Left ventricle myocardium inferior (tissue), 1 donor: Measurements from ENCODE around the gene TMC4. TPM values are rescaled to one million over a fixed set of nuclear protein-coding genes. Genes with fewer than 3 reads are reported as not detected.

ENCODE experiments used
- DNase-seq: peaks from one replicate; pipeline ENCODE4 v3.0.0-alpha.2; 2020
- H3K27ac ChIP-seq: fragments of 200-600 bp; replicated peaks from 2 replicates; pipeline ENCODE4 v1.8.0; 2021
- H3K27me3 ChIP-seq: fragments of 200-600 bp; 2 replicates; pipeline ENCODE4 v1.8.0; 2021; ENCODE audit warnings: low read depth
- H3K36me3 ChIP-seq: fragments of 200-600 bp; 2 replicates; pipeline ENCODE4 v1.8.0; 2021
- H3K4me1 ChIP-seq: fragments of 200-600 bp; 2 replicates; pipeline ENCODE4 v1.8.0; 2021
- H3K4me3 ChIP-seq: fragments of 200-600 bp; 2 replicates; pipeline ENCODE4 v1.8.0; 2021; ENCODE audit warnings: mild to moderate bottlenecking, moderate library complexity
- H3K9me3 ChIP-seq: fragments of 200-600 bp; replicated peaks from 2 replicates; pipeline ENCODE4 v1.8.0; 2021
- intact Hi-C: fragments of 100-400 bp; cut with micrococcal nuclease; formaldehyde crosslinking; loops from one replicate; pipeline ENCODE4 v1.11.0; 2022
- total RNA-seq: library from RNA; stranded (reverse); fragmentation: NEBNext Ultra II Directional; extraction: Animal tissue kit (Norgen Biotek cat#: 25700); gene quantifications from one replicate; pipeline ENCODE4 v1.2.1, GENCODE V29; 2021
- TF ChIP-seq, protein P1 (sequence below): fragments of 200-600 bp; IDR thresholded peaks from 2 replicates; pipeline ENCODE4 v1.8.0; 2021; ENCODE audit warnings: antibody characterized with exemption, mild to moderate bottlenecking, borderline replicate concordance
- donor health status: DM: no; HTN: yes; CAD: no; lungs with severe emphysema.

Gene TMC4
- total RNA-seq, 1 donor from 2014 or later, result 2.2 TPM

DNA sequence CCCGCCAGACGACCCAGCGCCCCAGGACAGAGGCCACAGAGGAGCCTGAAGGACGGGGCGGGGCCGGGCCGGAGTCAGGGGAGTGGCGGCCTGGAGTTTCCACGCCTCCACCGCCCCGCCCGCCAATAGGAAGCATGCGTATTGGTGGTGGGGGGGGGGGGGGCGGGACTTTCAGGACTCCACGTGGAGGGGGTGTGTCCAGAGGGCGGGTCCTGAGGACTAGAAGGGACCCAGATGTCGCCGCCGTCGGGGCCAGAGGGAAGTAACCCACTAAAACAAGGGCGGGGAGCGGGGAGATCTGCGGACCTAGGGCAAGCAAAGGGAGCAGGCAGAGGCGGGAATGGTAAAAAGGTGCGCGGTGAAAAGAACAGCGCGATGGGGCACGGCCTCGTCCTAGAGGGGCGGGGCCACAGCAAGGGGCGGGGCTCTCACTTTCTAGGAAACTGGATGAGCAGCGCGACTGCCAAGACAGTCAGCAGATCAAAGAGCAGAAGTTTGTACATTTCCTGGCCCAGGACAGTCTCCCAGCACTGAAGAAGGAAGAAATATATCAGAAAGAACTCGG is 10.6 kb downstream of the TMC4 start:
- TF ChIP-seq, protein P1, sequence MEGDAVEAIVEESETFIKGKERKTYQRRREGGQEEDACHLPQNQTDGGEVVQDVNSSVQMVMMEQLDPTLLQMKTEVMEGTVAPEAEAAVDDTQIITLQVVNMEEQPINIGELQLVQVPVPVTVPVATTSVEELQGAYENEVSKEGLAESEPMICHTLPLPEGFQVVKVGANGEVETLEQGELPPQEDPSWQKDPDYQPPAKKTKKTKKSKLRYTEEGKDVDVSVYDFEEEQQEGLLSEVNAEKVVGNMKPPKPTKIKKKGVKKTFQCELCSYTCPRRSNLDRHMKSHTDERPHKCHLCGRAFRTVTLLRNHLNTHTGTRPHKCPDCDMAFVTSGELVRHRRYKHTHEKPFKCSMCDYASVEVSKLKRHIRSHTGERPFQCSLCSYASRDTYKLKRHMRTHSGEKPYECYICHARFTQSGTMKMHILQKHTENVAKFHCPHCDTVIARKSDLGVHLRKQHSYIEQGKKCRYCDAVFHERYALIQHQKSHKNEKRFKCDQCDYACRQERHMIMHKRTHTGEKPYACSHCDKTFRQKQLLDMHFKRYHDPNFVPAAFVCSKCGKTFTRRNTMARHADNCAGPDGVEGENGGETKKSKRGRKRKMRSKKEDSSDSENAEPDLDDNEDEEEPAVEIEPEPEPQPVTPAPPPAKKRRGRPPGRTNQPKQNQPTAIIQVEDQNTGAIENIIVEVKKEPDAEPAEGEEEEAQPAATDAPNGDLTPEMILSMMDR, result no peak
- H3K9me3 ChIP-seq, result no peaks in the 10 kb centered on the region
- H3K36me3 ChIP-seq, result peaks cover 9% of the 10 kb centered on the region
- peaks cover 33% of the 10 kb centered on the region for H3K27me3 ChIP-seq
- no peak overlapping the region for H3K27ac ChIP-seq
- H3K4me3 ChIP-seq, result peak overlapping the region; percentile 61
- intact Hi-C loops, result no loop called here
- peaks cover 42% of the 10 kb centered on the region for H3K4me1 ChIP-seq
- peak; percentile 84 for DNase-seq

DNA sequence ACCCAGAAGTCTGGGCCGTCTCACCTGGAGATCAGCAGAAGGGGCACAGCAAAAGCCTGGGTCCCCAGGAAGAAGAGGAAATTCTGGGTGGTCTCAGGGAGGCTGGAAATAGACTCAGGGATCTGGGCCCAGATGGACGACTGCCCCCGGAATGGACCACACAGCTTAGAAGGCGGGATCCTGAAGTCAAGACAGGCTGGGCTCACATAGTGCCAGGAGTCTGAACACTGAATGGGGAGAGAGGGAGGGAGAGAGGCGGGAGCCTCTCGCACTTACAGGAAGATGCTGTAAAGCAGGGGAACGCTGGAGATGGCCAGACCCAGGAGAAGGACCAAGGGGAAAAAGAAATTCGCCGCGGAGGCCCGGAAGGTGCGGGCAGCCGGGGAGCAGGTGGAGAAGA is 12.1 kb downstream of the TMC4 start:
- TF ChIP-seq, protein P1, result no peak
- Histone ChIP-seq H3K36me3 (peaks cover 24% of the 10 kb centered on the region), H3K27ac (peak overlapping the region; percentile 91), H3K9me3 (no peaks in the 10 kb centered on the region), H3K27me3 (peaks cover 18% of the 10 kb centered on the region), H3K4me3 (peak overlapping the region; percentile 79), H3K4me1 (peaks cover 42% of the 10 kb centered on the region)
- DNase-seq, result no peak
- intact Hi-C loops, result no loop called here

DNA sequence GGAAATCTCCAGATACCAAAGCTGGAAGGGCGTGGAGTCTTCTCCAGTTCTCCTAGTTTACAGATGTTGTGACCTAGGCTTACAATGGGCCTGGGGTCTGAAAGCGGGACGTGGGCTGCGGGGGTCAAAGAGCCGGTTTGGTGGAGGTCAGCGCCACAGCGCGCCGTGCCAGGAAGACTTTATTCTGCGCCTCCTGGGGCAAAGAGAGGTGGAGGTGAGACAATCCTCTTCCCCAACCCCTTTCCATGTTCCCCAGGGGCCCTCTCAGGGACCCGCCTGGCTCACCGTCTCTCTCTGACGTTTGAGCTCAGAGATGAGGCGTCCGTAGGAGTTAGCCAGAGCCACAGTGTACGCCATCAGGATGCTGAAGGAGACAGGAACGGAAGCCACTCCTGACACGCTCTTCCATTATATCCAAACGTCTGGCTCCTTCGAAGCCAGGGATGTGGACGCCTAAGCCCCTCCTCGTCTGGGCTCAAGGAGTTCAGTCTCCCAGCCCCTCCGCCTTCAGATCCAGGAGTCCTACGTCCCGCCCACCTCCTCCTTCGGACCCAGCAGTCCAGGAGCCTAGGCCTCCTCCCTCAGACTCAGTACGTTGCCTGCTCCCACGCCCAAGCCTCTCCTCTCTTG is 12.7 kb downstream of the TMC4 start:
- Histone ChIP-seq H3K36me3 (peaks cover 29% of the 10 kb centered on the region), H3K27ac (peak overlapping the region; percentile 91), H3K27me3 (peaks cover 13% of the 10 kb centered on the region), H3K9me3 (no peaks in the 10 kb centered on the region), H3K4me3 (peak overlapping the region; percentile 79), H3K4me1 (peaks cover 42% of the 10 kb centered on the region)
- TF ChIP-seq, protein P1, result no peak
- intact Hi-C loops, result no loop called here
- no peak for DNase-seq

DNA sequence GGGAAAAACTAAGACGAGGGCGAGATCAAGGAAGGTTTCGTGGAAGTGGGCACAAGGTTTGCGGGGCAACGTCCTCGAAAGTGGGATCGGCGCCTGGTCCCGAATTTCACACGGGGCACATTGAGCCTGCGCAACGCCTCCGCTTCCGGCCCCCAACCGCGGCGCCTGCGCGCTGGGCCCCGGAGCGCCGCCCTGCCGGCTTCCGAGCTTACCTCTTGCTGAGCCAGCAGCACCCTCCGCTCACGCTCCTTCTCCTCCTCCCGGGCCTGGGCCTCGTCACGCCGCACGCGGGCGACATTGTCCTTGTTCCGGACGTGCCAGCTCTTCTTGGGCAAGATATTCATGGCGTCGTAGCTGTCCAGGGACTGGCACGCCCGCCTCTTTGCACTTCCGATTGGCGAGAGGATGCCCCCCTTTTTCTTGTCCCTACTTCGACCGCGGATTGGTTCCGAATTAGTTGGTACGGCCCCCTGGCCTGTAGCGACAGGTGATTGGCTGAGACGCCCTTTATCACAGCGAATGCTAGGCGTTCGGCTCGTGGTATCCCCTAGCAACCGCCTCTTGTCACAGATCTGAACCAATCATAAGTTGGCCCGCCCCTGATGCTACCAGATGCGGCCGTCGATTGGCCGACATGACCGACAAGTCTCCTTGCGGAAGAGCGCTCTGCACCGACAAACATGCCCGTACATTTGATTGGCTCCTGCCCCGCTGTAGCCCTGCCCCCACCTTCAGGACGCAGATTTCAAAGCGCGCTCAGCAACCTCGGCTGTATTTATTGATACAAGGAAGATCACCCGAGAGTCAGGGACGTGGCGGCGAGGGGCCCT is 13.4 kb downstream of the TMC4 start, which contains the start of gene LENG1:
TSS of gene LENG1 (minus strand) at position 370 of the 830 bp plus-strand sequence. CDS start at position 344, 26 bp downstream.
- intact Hi-C loops, result no loop called here
- Histone ChIP-seq H3K36me3 (peaks cover 37% of the 10 kb centered on the region), H3K9me3 (no peaks in the 10 kb centered on the region), H3K4me3 (peak within 1 kb of the TSS; percentile 79), H3K27me3 (peaks cover 6% of the 10 kb centered on the region), H3K4me1 (peaks cover 42% of the 10 kb centered on the region), H3K27ac (peak within 1 kb of the TSS; percentile 99)
- TF ChIP-seq, protein P1, result peak; percentile 47
- DNase-seq, result peak; percentile 99

DNA sequence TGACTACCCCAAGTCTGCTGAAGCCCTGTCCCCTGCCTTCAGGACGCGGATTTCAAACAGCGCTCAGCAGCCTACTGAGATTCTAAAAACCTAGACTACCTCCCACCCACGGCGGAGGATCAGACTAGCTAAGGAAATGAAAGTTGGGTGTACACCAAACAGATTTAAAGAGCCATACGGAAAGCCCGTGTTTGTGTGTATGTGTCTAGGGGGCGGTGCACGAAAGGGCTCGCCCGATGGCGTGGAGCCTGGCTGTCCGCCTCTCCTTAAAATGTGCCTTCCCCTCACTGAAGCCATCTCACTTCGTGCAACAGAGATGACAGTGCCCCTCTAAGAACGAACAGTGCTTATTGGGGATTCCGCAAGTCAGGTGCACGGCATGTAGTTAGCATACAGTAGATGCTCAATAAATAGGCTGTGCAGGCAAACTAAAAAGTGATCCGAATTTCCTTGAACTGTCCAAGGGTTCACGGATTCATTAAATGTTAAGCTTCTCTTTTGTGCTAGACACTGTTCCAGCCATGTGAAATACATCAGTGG is 14.1 kb downstream of the TMC4 start:
- Histone ChIP-seq H3K27me3 (no peaks in the 10 kb centered on the region), H3K4me3 (peak overlapping the region; percentile 79), H3K36me3 (peaks cover 44% of the 10 kb centered on the region), H3K4me1 (peaks cover 42% of the 10 kb centered on the region), H3K27ac (peak overlapping the region; percentile 99), H3K9me3 (no peaks in the 10 kb centered on the region)
- TF ChIP-seq, protein P1, result no peak
- no peak for DNase-seq
- intact Hi-C loops, result no loop called here
